Suprapubic skin (tissue), 4 donors: ENCODE results near the gene ENTPD5.

Source experiments
- CTCF ChIP-seq, 2 donors: fragments of 200-600 bp in 1 of 2; fragments of 450-650 bp in 1 of 2; sonication (generic) in 1 of 2; IDR thresholded peaks; one replicate each; pipeline ENCODE4 v1.5.1; 2016 to 2019; ENCODE audit warnings: antibody characterized with exemption in 2 of 2, mild to moderate bottlenecking in 1 of 2, moderate library complexity in 1 of 2
- EP300 ChIP-seq: sonication (generic); formaldehyde crosslinking; IDR thresholded peaks from one replicate; pipeline ENCODE4 v1.6.1; 2017; ENCODE audit warnings: antibody characterized with exemption
- POLR2A ChIP-seq, 2 donors: fragments of 450-650 bp; IDR thresholded peaks; one replicate each; pipeline ENCODE4 v1.6.1; 2017; ENCODE audit warnings: antibody characterized with exemption in 2 of 2, mild to moderate bottlenecking in 2 of 2, moderate library complexity in 2 of 2
- POLR2AphosphoS5 ChIP-seq, 3 donors: sonication (generic); formaldehyde crosslinking; IDR thresholded peaks; one replicate each; pipeline ENCODE4 v1.6.1; 2017; ENCODE audit warnings: antibody characterized with exemption in 3 of 3

- TF ChIP-seq CTCF (IDR thresholded peaks at IDR 0.05) (peak; percentile 48 to 56), EP300 (no peak), POLR2A (IDR thresholded peaks at IDR 0.05) (no peak), POLR2AphosphoS5 (IDR thresholded peaks at IDR 0.05) (no peak)
Observed at GRCh38 chr14:74038020-74038859, 19.2 kb upstream of the ENTPD5 start.
